GM18868 (cell line): ENCODE measurements around the gene LRCH4.

Source experiments
- ATAC-seq: cut with Tn5 transposase; IDR thresholded peaks from one replicate; pipeline ENCODE4 v1.9.1; 2021; ENCODE audit warnings: mild to moderate bottlenecking, moderate library complexity; ENCODE audit not compliant: unreplicated experiment

The LRCH4 gene, protein sequence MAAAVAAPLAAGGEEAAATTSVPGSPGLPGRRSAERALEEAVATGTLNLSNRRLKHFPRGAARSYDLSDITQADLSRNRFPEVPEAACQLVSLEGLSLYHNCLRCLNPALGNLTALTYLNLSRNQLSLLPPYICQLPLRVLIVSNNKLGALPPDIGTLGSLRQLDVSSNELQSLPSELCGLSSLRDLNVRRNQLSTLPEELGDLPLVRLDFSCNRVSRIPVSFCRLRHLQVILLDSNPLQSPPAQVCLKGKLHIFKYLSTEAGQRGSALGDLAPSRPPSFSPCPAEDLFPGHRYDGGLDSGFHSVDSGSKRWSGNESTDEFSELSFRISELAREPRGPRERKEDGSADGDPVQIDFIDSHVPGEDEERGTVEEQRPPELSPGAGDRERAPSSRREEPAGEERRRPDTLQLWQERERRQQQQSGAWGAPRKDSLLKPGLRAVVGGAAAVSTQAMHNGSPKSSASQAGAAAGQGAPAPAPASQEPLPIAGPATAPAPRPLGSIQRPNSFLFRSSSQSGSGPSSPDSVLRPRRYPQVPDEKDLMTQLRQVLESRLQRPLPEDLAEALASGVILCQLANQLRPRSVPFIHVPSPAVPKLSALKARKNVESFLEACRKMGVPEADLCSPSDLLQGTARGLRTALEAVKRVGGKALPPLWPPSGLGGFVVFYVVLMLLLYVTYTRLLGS

DNA sequence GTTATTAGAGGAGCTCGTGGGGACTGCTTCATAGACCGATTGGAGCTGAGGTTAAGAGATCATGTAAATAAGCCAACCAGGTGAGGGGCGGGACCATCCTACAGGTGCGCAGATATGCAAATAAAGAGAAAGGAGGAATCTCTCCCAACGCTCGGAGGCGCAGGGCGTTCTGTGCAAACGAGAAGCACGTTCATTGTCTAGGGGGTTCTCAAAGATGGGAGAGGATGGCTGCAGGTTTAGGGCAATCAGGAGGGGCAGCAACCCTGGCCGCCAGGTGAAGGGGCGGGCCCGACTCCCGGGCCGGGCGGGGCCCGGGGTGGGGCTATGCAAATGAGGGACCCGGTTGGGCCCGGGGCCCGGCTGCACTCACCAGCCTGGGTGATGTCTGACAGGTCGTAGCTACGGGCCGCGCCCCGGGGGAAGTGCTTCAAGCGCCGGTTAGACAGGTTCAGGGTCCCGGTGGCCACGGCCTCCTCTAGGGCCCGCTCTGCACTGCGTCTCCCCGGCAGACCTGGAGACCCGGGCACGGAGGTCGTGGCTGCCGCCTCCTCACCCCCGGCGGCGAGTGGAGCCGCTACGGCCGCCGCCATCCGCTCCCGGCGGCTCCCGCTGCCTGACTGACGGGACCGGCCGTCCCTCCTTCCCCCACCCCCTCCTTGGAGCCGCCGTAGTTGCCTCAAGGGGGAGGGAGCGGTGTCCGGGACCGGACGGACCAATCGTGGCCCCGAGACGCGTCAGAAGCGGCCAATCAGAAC lies at the start of gene LRCH4:
TSS of gene LRCH4 (minus strand) at position 619 of the 755 bp plus-strand sequence. CDS start at position 590, 29 bp downstream.
- ATAC-seq: peak; percentile 19

DNA sequence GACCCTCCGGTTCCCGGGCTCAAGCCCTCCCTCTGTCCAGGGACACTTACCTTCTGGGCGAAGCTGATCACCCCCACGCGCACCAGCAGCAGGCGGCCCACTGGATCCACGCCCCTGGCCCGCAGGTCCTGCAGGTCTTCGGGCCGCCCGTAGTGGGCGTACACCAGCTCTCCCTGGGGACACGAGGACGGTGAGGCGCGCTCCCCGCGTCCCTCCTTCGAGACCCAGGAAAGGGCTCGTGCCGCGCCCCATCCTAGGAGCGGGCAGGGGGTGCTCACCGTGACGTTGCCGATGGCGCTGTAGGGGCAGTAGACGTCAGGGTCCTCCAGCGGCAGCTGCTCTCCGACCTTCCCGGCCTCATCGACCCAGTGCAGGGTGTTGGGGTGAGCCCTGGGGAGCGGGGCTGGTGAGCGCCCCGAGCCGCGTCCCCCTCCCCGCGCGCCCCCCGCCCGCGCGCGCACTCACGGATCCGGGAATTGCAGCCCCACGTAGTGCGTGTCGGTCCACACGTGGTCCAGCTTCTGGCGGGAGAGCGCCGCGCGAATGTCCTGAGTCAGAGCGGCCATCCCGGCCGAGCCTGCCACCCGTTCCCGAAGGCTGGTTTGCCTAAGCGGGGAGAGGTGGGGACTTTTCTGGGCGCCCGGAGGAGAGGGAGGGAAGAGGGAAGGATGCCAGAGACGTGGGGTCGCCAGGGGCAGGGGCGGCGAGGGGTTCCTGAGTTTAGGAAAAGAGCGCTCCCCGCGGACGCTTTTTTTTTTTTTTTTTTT lies 47.2 kb upstream of the LRCH4 start:
- ATAC-seq: peak; percentile 63

DNA sequence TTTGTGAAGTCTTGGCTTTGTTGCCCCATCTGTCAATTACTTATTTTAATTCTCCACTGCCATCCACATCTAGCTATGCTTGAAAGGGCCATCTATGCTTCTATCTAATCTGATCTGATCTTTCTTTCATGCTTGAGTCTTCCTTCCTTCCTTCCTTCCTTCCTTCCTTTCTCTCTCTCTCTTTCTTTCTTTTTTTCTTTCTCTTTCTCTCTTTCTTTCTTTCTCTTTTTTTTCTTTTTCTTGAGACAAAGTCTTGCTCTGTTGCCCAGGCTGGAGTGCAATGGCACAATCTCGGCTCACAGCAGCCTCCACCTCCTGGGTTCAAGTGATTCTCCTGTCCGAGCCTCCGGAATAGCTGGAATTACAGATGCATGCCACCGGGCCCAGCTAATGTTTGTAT lies 44.1 kb upstream of the LRCH4 start:
- ATAC-seq: no peak

DNA sequence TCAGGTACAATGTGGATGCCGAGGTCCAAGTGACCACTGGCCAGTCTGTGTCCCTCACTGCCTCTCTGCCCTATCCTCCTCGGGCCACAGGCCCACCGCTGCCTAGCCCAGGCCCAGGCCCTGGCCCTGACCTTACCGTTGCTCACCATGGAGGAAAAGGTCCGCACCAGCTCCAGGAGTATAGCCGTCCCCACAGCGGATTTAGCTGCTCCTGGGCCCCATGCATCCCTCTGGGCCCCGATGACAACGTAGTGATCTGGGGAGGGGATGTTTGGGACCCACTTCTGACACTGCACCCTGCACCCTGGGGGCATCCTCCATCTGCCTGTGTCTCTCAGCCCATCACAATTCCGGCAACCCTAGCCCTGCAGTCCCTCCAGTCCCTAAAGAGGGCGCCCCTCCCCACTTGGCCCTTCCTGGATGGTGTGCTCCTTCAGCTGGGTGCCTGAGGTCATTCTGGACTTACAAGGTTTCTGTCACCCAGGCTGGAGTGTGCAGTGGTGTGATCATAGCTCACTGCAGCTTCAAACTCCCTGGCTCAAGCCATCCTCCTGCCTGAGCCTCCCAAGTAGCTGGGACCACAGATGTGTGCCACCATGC lies 43.3 kb upstream of the LRCH4 start:
- ATAC-seq: no peak

DNA sequence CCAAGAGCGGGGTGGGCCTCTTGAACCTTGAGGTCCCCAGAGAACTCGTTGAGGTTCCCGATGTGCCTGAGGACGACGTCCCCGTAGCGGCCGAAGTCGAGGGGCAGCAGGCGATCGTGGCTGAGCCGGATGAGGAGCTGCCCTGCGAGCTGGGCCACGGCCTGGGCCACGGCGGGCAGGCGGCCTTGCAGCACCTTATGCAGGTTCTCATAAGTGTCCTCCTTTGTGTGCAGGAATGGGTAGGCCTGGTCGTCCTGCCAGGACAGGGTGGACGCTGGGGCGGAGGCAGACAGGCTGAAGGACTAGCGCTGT lies 41.3 kb upstream of the LRCH4 start:
- ATAC-seq: no peak

DNA sequence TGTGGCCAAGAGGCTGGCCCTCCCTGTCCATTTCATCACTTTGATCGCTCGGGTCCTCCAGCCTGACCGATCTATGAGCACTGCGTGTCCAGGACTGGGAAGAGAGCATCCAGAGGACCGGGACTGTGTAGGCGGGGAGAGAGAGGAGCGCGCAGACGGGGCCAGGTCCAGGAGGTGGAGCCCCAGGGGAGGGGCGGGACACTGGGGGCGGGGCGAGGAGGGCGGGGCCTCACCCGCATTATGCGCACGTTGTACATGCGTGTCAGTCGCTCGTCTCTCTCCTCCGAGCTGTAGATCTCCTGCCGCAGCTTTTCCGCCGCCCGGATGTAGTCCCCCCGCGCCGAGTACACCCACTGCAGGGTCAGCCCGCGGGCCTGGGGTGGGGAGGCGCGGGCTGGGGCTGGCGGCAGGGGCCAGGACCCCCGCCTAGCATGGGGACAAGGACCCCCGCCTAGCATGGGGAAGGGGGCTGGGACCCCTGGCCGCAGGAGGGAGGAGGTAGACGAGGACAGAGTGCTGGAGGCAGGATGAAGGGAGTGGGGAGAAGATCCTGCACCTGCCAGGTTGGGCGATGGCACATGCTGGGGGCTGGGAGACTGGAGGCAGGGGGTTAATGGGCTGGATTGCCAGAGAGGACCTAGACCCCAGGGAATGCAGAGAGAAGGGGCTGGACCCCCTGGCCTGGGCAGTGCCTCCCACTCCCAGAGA lies 40.8 kb upstream of the LRCH4 start:
- ATAC-seq: peak; percentile 82

DNA sequence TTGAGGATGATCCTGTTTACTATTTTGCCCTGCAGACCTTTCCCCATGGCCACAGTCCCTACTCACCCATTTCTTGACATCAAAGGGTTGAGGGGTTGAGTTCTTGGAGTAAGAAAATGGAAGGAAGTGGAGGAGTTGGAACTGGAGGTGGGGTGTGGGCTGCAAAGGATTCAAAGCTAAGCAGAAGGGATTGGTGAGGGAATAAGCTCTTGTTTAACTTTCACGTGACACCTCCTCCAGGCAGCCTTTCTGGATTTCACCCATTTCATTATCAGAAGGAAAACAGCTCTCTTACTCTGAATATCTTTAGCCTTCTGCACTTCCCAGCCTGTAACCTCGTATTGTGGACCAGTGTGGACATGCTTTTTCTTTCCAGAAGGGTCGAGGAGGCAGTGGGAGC lies 40.1 kb upstream of the LRCH4 start:
- no peak for ATAC-seq

DNA sequence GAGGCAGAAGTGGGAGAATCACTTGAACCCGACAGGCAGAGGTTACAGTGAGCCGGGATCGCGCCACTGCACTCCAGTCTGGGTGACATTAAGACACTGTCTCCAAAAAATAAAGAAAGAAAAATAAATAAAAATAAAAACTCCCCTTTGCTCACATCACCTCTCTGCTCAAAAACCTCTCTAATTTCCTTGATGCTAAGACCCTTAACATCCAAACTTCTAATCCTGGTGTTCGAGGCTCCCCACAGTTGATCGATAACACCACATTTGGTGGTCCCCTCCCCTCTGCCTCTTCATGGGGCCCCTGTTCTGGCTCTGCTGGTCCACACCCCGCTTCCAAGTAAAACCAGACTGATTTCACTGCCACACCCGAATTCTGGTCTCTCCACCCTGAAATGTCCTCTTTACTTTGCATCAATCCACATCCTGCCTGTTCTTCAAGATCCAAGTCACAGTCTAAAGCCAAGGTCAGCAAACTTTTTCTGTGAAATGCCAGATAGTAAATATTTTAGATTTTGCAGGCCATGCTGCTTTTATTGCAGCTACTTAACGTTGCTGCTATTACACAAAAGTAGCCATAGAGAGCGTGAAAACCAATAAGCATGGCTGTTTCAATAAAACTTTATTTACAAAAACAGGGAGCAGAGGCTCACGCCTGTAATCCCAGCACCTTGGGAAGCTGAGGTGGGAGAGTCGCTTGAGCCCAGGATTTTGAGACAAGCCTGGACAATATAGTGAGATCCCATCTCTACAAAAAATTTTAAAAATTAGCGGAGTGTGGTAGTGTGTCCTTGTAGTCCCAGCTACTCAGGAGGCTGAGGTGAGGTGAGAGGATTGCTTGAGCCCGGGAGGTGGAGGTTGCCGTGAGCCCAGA lies 38.3 kb upstream of the LRCH4 start:
- ATAC-seq: no peak

DNA sequence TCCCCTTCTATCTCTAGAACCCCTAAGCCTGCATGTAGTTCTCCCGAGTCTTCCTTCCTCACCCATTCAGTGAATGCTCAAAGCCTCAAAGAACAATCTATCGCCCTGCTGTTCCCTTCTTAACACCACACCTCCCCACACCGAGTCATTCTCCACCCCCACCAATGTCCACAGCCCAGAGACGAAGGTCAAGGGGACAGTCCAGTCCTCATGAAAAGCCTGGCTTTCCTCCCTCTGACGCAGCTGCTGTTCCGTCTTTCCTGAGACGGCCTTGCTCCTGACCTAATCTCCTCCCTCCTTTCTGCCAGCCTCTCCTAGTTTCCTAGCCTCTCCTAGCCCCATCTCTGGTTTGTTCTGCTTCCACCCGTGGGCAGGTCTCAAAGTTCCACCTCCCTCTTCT lies 35.6 kb upstream of the LRCH4 start:
- no peak for ATAC-seq

DNA sequence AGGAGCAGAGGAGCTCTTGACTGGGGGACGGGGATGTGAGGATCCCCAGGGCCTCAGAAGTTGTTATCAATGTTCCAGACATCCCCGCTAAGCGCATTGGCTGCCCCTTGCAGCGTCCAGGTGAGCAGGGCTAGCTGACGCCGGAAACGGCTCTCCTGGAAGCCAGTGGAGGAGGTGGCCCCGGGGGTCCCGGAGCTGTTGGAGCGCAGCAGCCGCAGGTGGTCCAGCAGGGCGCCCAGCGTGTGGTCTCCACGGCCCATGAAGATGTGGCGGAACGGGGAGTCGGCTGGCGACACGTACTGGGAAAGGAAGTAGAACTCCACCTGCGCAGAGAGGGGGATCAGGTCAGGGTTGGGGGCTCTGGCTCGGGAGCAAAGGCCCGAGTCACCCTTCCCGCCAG lies 34.9 kb upstream of the LRCH4 start:
- ATAC-seq: no peak

DNA sequence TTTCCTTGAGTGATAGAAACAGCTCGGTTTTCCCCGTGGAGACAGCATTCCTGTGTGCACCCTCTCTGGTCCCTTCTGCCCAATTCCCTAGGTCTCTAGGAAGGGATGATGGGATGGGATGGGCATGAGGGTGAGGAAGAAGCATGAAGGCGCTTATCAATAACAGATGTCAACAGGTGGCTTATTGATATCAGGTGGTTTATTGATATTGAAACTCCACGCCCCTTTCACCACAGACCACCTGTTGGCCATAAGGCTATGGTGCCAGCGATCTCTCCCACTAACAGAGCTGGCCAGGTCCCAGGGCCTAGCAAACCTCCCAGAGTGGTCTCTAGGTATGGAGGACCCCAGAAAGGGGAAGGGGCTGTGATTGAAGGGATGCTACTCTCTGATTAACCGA lies 34.3 kb upstream of the LRCH4 start:
- ATAC-seq: no peak

DNA sequence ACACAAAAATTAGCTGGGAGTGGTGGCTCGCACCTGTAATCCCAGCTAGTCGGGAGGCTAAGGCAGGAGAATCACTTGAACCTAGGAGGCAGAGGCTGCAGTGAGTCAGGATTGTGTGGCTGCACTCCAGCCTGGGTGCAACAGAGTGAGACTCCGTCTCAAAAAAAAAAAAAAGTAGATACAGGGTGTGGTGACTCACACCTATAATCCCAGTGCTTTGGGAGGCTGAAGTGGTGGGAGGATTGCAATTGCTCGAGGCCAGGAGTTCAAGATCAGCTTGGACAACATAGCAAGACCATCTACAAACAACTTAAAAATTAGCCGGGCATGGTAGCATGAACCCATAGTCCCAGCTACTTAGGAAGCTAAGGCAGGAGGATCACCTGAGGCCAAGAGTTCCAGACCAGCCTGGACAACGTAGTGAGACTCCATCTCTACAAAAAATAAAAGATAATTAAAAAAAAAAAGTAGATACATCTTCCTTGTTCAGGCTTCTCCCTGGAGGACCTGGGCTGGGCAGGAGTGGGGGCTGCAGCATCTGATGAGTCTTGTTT lies 28.5 kb upstream of the LRCH4 start:
- ATAC-seq: no peak

DNA sequence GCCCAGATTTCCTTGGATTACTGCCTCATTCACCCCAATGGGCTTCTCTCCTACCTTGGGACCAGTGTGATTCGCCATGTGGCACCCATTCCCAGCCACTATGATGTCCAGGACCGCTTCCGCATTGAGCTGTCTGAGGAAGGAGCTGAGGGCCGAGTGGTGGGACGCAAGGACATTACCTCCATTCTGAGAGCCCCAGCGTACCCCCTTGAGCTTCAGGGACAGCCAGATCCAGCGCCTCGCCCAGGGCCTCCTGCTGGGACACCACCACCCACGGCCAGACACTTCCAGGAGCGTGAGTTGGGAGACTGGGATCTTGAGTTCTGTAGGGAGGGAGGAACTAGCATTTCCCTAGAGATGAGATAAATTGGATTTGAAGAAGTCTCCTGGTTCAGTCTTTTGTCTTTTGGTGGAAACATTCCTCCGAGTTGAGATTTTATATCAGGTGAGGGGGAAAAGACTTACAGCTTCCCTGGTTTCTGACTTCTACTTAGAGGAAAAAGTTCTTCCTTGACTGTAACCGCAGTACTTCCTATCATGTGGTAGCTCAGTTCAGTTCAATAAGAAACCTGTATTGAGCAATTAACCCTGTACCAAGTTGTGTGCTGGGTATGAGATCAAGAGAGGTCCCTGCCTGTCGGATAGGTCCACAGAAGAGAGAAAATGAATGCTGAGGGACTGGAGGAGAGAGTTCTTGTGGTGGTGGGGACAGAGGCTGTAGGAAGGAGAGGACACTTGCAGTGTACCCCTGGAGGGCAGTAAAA lies 27.7 kb upstream of the LRCH4 start:
- no peak for ATAC-seq

DNA sequence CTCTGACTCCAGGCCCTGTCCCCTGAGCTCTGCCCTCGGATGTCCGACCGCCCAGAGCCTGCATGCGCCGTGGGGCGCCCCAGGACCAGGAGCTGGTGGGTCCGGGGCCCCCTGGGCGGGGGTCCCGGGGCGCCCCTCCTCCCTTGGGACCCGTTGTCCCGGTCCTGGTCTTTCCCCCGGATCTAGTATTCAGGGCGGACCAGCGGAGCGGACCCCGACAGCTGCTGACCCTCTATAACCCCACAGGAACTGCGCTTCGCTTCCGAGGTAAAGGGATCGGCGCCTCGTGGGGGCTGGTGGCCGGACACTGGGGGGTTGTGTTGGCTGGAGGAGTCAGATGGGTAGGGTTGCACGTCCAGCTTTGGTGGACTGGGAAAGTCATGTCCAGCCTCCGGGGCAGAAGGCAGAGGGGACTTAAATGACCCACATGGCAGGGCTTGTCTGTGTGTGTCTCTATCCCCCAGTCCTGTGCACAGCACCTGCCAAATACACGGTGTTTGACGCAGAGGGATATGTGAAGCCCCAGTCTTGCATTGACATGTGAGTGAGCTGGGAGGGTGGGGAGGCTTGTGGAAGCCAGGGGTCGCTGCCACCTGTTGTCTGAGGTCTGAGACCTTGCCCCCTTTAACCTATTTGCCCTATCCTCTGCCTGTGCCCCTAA lies 26.9 kb upstream of the LRCH4 start:
- no peak for ATAC-seq

DNA sequence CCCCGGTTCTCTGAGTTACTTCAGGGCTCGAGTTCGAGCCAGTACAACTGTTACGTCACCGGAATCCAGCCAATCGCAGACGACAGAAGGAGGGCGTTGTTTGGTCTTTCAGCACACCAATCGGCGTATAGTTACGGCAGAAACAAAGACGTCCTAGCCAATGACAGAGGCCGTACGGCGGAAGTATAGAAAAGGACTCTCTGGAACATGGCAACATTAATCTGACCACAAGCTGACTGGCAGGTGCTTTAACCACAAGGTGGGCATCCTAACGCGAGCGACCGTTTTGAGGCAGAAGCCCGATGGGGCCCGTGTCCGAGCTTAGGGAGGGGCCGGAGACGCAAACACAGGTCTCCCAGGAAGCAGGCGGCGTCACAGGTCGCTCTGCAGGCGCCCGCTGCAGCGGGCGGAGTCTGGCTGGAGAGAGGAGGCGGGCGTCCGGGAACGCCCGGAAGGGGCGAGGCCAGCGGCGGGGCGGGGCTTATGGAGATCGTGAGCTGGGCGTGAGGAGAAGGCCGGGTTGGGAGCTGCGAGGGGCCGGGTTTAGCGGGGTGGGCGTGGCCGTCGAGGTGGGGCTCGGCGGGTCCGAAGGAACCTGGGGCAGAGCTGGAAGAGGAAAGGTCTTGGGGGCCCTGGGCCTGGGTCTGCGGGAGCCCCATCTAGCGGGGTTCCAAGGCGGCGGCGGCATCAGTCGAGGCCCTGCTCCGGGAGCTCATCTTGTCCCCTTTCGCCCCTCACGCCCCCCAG lies 26.2 kb upstream of the LRCH4 start, which contains the start of gene MOSPD3:
TSS of gene MOSPD3 (plus strand) at position 558 of the 747 bp plus-strand sequence. CDS start 252 bp downstream, outside the sequence.
- peak; percentile 89 for ATAC-seq

DNA sequence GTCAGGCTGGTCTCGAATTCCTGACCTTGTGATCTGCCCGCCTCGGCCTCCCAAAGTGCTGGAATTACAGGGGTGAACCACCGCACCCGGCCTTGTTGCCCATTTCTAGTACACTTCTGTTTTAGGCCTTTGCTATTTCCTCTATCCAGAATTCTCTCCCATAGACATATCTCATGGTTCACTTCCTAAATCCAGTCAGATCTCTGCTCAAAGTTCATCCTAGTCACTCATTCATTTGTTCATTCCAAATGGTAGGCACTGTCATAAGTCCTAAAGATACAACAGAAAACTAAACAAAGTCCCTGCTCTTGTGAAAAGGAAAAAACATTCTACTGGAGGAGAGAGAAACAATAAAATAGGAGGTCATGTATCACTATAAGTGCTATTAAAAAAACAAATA lies 24.0 kb upstream of the LRCH4 start:
- ATAC-seq: no peak

DNA sequence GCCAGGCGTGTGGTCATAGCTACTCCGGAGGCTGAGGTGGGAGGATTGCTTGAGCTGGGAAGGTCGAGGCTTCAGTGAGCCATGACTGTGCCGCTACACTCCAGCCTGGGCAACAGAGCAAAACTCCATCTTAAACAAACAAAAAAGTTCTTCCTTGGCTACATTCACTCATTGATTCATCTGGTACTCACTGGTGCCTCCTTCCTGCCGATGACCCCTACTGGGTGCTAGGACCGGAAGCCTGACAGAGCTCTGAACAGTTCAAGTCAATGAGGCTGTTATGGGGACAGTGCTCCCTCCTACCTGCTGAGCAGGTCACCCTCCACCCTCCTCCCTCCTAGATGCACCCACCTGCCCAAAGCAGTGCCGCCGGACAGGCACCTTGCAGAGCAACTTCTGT lies 21.2 kb upstream of the LRCH4 start:
- ATAC-seq: no peak
